AG04450 (cell line): Measurements from ENCODE around the gene KPRP. TPM values are rescaled to one million over a fixed set of nuclear protein-coding genes. Genes with fewer than 3 reads are reported as not detected.

Experiments
- CTCF ChIA-PET: fragments of 300-600, 350-600 bp; formaldehyde crosslinking; extraction: SDS; loops from one replicate; lab custom pipeline; 2022; ENCODE audit warnings: antibody characterized with exemption, inconsistent platforms; lab: Charles Lee
- POLR2A ChIA-PET: fragments of 350-600 bp; formaldehyde crosslinking; extraction: SDS; loops from one replicate; lab custom pipeline; 2021; ENCODE audit warnings: antibody characterized with exemption, inconsistent platforms; lab: Yijun Ruan, JAX
- DNase-seq: peaks from one replicate; pipeline ENCODE4 v3.0.0-alpha.2; 2011; ENCODE audit warnings: low read depth, low spot score
- H3K27ac ChIP-seq: one replicate; pipeline ENCODE4 v1.5.1; 2012; ENCODE audit warnings: low read depth, low read length, control low read depth
- H3K27me3 ChIP-seq: one replicate; pipeline ENCODE4 v1.6.0; 2012; ENCODE audit warnings: low read length; ENCODE audit not compliant: control insufficient read depth, insufficient read depth
- H3K4me3 ChIP-seq: 2 replicates; pipeline ENCODE4 v1.5.1; 2011; ENCODE audit warnings: mild to moderate bottlenecking, low read depth, low read length, control low read depth
- H3K9me3 ChIP-seq: 2 replicates; pipeline ENCODE4 v1.5.1; 2012; ENCODE audit warnings: low read length; ENCODE audit not compliant: control insufficient read depth, insufficient read depth
- CTCF ChIP-seq: IDR thresholded peaks from 2 replicates; pipeline ENCODE4 v1.5.1; 2011; ENCODE audit warnings: low read depth, low read length, control low read depth, inconsistent platforms
- polyA plus RNA-seq: library from polyadenylated mRNA; depleted of rRNA; stranded (reverse); fragments of >200 nt; gene quantifications from 2 replicates; pipeline ENCODE4 v1.2.3, GENCODE V29; 2011

Gene KPRP
- polyA plus RNA-seq, 1 experiment = not detected

DNA sequence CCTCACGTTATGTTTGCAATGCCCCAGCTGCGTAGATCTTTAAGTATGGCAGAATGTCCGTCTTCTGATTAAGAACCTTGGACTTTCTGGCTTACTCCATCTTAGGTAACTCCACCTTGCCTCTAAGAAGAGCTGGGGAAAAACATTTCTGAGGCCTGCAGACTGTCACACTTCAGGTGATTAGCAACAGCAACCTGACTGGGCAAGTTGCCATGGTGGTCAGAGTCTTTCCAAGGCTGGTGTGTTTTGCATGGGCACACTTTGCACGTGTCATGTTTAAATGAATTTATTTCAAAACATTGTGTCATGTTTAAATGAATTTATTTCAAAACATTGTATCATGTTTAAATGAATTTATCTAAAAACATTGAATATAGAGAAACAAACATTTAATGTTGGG is 811 bp downstream of the KPRP start:
- ChIA-PET POLR2A (no interaction called here), CTCF (no interaction called here)
- Histone ChIP-seq H3K9me3 (peaks cover 29% of the 10 kb centered on the region), H3K27ac (no peak overlapping the region), H3K4me3 (no peak overlapping the region), H3K27me3 (no peaks in the 10 kb centered on the region)
- TF ChIP-seq CTCF = no peak
- no peak for DNase-seq

- no peak overlapping the region for H3K27ac ChIP-seq
- no peak for DNase-seq
- POLR2A ChIA-PET = no interaction called here
- H3K27me3 ChIP-seq = no peaks in the 10 kb centered on the region
- CTCF ChIA-PET = no interaction called here
- no peak overlapping the region for H3K4me3 ChIP-seq
- no peak for TF ChIP-seq CTCF
- peaks cover 29% of the 10 kb centered on the region for H3K9me3 ChIP-seq
Observed at GRCh38 chr1:152759453-152760173, 1.8 kb downstream of the KPRP start.

- ChIA-PET POLR2A (no interaction called here), CTCF (no interaction called here)
- TF ChIP-seq CTCF = no peak
- Histone ChIP-seq H3K9me3 (peaks cover 29% of the 10 kb centered on the region), H3K27me3 (no peaks in the 10 kb centered on the region), H3K4me3 (no peak overlapping the region), H3K27ac (no peak overlapping the region)
- DNase-seq = no peak
Observed at GRCh38 chr1:152760551-152761190, 2.8 kb downstream of the KPRP start.

GRCh38 chr1:152761609-152762213 is 3.9 kb downstream of the KPRP start:
- no peak overlapping the region for H3K27ac ChIP-seq
- ChIA-PET CTCF (no interaction called here), POLR2A (no interaction called here)
- H3K4me3 ChIP-seq = no peak overlapping the region
- no peak for DNase-seq
- TF ChIP-seq CTCF = no peak
- no peaks in the 10 kb centered on the region for H3K27me3 ChIP-seq
- H3K9me3 ChIP-seq = peaks cover 29% of the 10 kb centered on the region
